Measurements from ENCODE around the gene AK6. TPM values are rescaled to one million over a fixed set of nuclear protein-coding genes. Genes with fewer than 3 reads are reported as not detected.

The AK6 gene
- total RNA-seq, 1 experiment from 2014 or later = 40.8 TPM

DNA sequence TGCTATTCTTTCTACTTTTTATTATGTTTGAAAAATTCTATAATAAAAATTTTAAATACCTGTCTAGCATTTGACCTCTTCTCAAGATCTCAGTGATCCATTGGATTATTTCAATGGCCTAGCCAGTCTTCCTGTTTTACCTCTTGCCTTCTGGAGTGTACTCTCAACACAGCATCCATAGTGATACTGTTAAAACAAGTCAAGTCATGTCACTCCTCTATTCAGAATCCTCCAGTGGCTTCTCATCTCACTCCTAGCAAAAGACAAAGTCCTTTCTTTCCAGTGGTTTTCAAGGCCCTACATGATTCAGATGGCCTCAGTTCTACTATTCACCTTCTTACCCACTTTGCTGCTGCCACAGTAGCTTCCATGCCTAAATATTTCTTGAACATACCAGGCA lies 47.4 kb upstream of the AK6 start:
- Histone ChIP-seq H3K23me2 (ENCODE audit: insufficient read length, low read depth, low read length, poor library complexity, severe bottlenecking) (peaks cover 3% of the 10 kb centered on the region), H4K5ac (ENCODE audit: insufficient read length, low read depth, low read length) (no peak overlapping the region), H3K23ac (ENCODE audit: insufficient read length, low read depth, low read length) (no peak overlapping the region), H2BK20ac (ENCODE audit: low read depth, low read length, poor library complexity, severe bottlenecking) (no peak overlapping the region), H3K56ac (ENCODE audit: insufficient read length, low read depth, low read length) (no peak overlapping the region), H4K20me1 (ENCODE audit: control insufficient read depth, insufficient read depth, insufficient read length) (no peaks in the 10 kb centered on the region), H3K79me1 (ENCODE audit: insufficient read depth, low read depth, low read length, poor library complexity, severe bottlenecking) (no peaks in the 10 kb centered on the region), H3K27ac (ENCODE audit: insufficient read length, low read depth, low read length) (no peak overlapping the region), H3K14ac (ENCODE audit: insufficient read depth, low read length) (no peak overlapping the region), H3K4ac (ENCODE audit: low read depth, low read length) (no peak overlapping the region), H2BK15ac (ENCODE audit: low read depth, low read length) (no peak overlapping the region), H3K9ac (ENCODE audit: extremely low read depth, insufficient read length, low read length) (no peak overlapping the region), H2AK5ac (ENCODE audit: insufficient read length, low read length) (no peak overlapping the region), H3K9me3 (ENCODE audit: control insufficient read depth, low read depth, low read length) (no peaks in the 10 kb centered on the region), H3T11ph (ENCODE audit: low read length) (no peak overlapping the region), H3K18ac (ENCODE audit: insufficient read length, low read depth, low read length) (no peak overlapping the region), H2BK5ac (ENCODE audit: insufficient read length, low read length) (no peak overlapping the region), H4K91ac (ENCODE audit: insufficient read length, low read depth, low read length) (no peak overlapping the region), H3K4me2 (ENCODE audit: insufficient read depth, insufficient read length, low read length) (peak overlapping the region; percentile 69), H2BK120ac (ENCODE audit: low read depth, low read length, poor library complexity, severe bottlenecking) (no peak overlapping the region), H2AFZ (ENCODE audit: low read length) (no peak overlapping the region), H3K79me2 (ENCODE audit: insufficient read depth, low read length) (no peaks in the 10 kb centered on the region), H4K8ac (replicated peaks; ENCODE audit: insufficient read length, low read depth, low read length) (no peak overlapping the region), H3K27me3 (ENCODE audit: insufficient read depth, low read length) (no peaks in the 10 kb centered on the region), H3K4me1 (ENCODE audit: insufficient read depth, low read length) (peaks cover 2% of the 10 kb centered on the region; the same call in 1 of the 2 replicates), H2BK12ac (ENCODE audit: insufficient read length, low read depth, low read length) (no peak overlapping the region)
- DNase-seq = no peak
- H3K4me3 Mint-ChIP-seq = peak overlapping the region; percentile 5 to 13; a peak in 3 of 5 replicates
- H3K4me1 Mint-ChIP-seq = peaks cover 17 to 21% of the 10 kb centered on the region in 2 experiments
- no peaks in the 10 kb centered on the region for H3K27me3 Mint-ChIP-seq (ENCODE audit: low read depth)
- no peak overlapping the region for H3K27ac Mint-ChIP-seq
- peaks cover 21 to 40% (median 33%) of the 10 kb centered on the region in 3 experiments for H3K36me3 Mint-ChIP-seq (ENCODE audit: insufficient read depth in 1 of 3, low read depth in 3 of 3)
- TF ChIP-seq, protein P1, sequence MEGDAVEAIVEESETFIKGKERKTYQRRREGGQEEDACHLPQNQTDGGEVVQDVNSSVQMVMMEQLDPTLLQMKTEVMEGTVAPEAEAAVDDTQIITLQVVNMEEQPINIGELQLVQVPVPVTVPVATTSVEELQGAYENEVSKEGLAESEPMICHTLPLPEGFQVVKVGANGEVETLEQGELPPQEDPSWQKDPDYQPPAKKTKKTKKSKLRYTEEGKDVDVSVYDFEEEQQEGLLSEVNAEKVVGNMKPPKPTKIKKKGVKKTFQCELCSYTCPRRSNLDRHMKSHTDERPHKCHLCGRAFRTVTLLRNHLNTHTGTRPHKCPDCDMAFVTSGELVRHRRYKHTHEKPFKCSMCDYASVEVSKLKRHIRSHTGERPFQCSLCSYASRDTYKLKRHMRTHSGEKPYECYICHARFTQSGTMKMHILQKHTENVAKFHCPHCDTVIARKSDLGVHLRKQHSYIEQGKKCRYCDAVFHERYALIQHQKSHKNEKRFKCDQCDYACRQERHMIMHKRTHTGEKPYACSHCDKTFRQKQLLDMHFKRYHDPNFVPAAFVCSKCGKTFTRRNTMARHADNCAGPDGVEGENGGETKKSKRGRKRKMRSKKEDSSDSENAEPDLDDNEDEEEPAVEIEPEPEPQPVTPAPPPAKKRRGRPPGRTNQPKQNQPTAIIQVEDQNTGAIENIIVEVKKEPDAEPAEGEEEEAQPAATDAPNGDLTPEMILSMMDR (conservative IDR thresholded peaks at IDR 0.05) = no peak
- H3K9me3 Mint-ChIP-seq = no peaks in the 10 kb centered on the region
